WTC11 (cell line): ENCODE results near the gene LRRFIP1. TPM values are rescaled to one million over a fixed set of nuclear protein-coding genes. Genes with fewer than 3 reads are reported as not detected.
A peak's percentile ranks its signal among the peaks of the same experiment; 100 is the strongest.

ENCODE experiments used
- ATAC-seq: fragments of 200-7000 bp; cut with Tn5 transposase; 2 replicates; pipeline ENCODE4 v1.10.0; 2021; ENCODE audit warnings: mild to moderate bottlenecking, moderate library complexity
- CTCF ChIA-PET: fragments of 300-600 bp; sonication (Branson Sonifier 250); formaldehyde crosslinking; loops from one replicate; lab custom pipeline; 2021; ENCODE audit warnings: antibody characterized with exemption; lab: Charles Lee
- POLR2A ChIA-PET: fragments of 350-600 bp; sonication (Branson Sonifier 250); formaldehyde crosslinking; loops from one replicate; lab custom pipeline; 2021; ENCODE audit warnings: antibody characterized with exemption; lab: Charles Lee
- DNase-seq: peaks from one replicate; pipeline ENCODE4 v3.0.0; 2021; ENCODE audit warnings: low spot score
- H3K27ac Mint-ChIP-seq: 2 replicates; pipeline ENCODE4 v1.8.0; 2021; ENCODE audit warnings: mixed read lengths
- H3K27me3 Mint-ChIP-seq: 2 replicates; pipeline ENCODE4 v1.8.0; 2021; ENCODE audit warnings: low read depth, mild to moderate bottlenecking, moderate library complexity, mixed read lengths
- H3K36me3 Mint-ChIP-seq: 2 replicates; pipeline ENCODE4 v1.8.0; 2021; ENCODE audit warnings: mixed read lengths
- H3K4me1 Mint-ChIP-seq: 2 replicates; pipeline ENCODE4 v1.8.0; 2022; ENCODE audit warnings: mixed read lengths
- H3K4me3 Mint-ChIP-seq: 2 replicates; pipeline ENCODE4 v1.8.0; 2021; ENCODE audit warnings: mild to moderate bottlenecking, moderate library complexity, mixed read lengths
- H3K9me3 Mint-ChIP-seq: 2 replicates; pipeline ENCODE4 v1.8.0; 2021; ENCODE audit warnings: mixed read lengths
- EMX1 ChIP-seq: fragments of 250-450 bp; sonication (Bioruptor Pico); IDR thresholded peaks from 2 replicates; pipeline ENCODE4 v1.8.0; 2021; ENCODE audit warnings: mild to moderate bottlenecking
- ESRRA ChIP-seq: sonication (generic); formaldehyde crosslinking; IDR thresholded peaks from 2 replicates; pipeline ENCODE4 v1.8.1; 2022; ENCODE audit warnings: mild to moderate bottlenecking, missing genetic modification reagents, borderline replicate concordance
- FOXJ3 ChIP-seq: sonication (generic); formaldehyde crosslinking; IDR thresholded peaks from 2 replicates; pipeline ENCODE4 v1.9.0; 2021; ENCODE audit warnings: missing genetic modification reagents, mild to moderate bottlenecking, borderline replicate concordance
- FOXP1 ChIP-seq: sonication (generic); formaldehyde crosslinking; IDR thresholded peaks from 2 replicates; pipeline ENCODE4 v1.8.0; 2022; ENCODE audit warnings: missing genetic modification reagents, mild to moderate bottlenecking, moderate library complexity, borderline replicate concordance
- GABPB1 ChIP-seq: sonication (generic); formaldehyde crosslinking; IDR thresholded peaks from 2 replicates; pipeline ENCODE4 v1.8.1; 2023; ENCODE audit warnings: mild to moderate bottlenecking, missing genetic modification reagents
- GRHL2 ChIP-seq: fragments of 250-450 bp; sonication (Bioruptor Pico); IDR thresholded peaks from 2 replicates; pipeline ENCODE4 v1.8.0; 2022; ENCODE audit warnings: mild to moderate bottlenecking, moderate library complexity; ENCODE audit not compliant: insufficient replicate concordance, severe bottlenecking
- HMGA2 ChIP-seq: fragments of 250-450 bp; sonication (Bioruptor Pico); IDR thresholded peaks from 2 replicates; pipeline ENCODE4 v1.4.0; 2021; ENCODE audit warnings: mild to moderate bottlenecking, moderate library complexity
- MYBL2 ChIP-seq: sonication (generic); formaldehyde crosslinking; IDR thresholded peaks from 2 replicates; pipeline ENCODE4 v1.8.1; 2023; ENCODE audit warnings: mild to moderate bottlenecking, moderate library complexity, missing genetic modification reagents
- PRRX2 ChIP-seq: fragments of 250-450 bp; sonication (Bioruptor Pico); IDR thresholded peaks from 2 replicates; pipeline ENCODE4 v1.8.0; 2021; ENCODE audit warnings: mild to moderate bottlenecking
- RORB ChIP-seq: fragments of 250-450 bp; sonication (Bioruptor Pico); IDR thresholded peaks from 2 replicates; pipeline ENCODE4 v1.9.0; 2021; ENCODE audit warnings: mild to moderate bottlenecking
- SP1 ChIP-seq: sonication (generic); formaldehyde crosslinking; conservative IDR thresholded peaks from 2 replicates; pipeline ENCODE4 v1.8.1; 2022; ENCODE audit warnings: missing genetic modification reagents
- TEAD1 ChIP-seq: sonication (generic); formaldehyde crosslinking; IDR thresholded peaks from 2 replicates; pipeline ENCODE4 v1.8.0; 2022; ENCODE audit warnings: mild to moderate bottlenecking, missing genetic modification reagents
- ZNF138 ChIP-seq: sonication (generic); formaldehyde crosslinking; conservative IDR thresholded peaks from 2 replicates; pipeline ENCODE4 v1.8.1; 2022; ENCODE audit warnings: mild to moderate bottlenecking, moderate library complexity, missing genetic modification reagents
- ZNF232 ChIP-seq: sonication (generic); formaldehyde crosslinking; IDR thresholded peaks from 2 replicates; pipeline ENCODE4 v1.8.0; 2022; ENCODE audit warnings: mild to moderate bottlenecking, missing genetic modification reagents
- ZNF416 ChIP-seq: fragments of 250-450 bp; sonication (Bioruptor Pico); IDR thresholded peaks from 2 replicates; pipeline ENCODE4 v1.9.0; 2021; ENCODE audit warnings: mild to moderate bottlenecking, inconsistent platforms
- total RNA-seq: library from RNA; stranded (reverse); gene quantifications from 3 replicates; pipeline ENCODE4 v1.2.3, GENCODE V29; 2021
- TF ChIP-seq, protein P1 (sequence below): sonication (generic); formaldehyde crosslinking; IDR thresholded peaks from 2 replicates; pipeline ENCODE4 v1.8.1; 2023; ENCODE audit warnings: mild to moderate bottlenecking, missing genetic modification reagents, moderate library complexity
- TF ChIP-seq, protein P2 (sequence below): sonication (generic); formaldehyde crosslinking; IDR thresholded peaks from 2 replicates; pipeline ENCODE4 v1.8.0; 2022; ENCODE audit warnings: mild to moderate bottlenecking, missing genetic modification reagents
- TF ChIP-seq, protein P3 (sequence below): sonication (generic); formaldehyde crosslinking; IDR thresholded peaks from 2 replicates; pipeline ENCODE4 v1.8.0; 2023; ENCODE audit warnings: missing genetic modification reagents, mild to moderate bottlenecking, borderline replicate concordance
- TF ChIP-seq, protein P4 (sequence below): sonication (generic); formaldehyde crosslinking; IDR thresholded peaks from 2 replicates; pipeline ENCODE4 v1.8.0; 2022; ENCODE audit warnings: mild to moderate bottlenecking, missing genetic modification reagents
- TF ChIP-seq, protein P5 (sequence below): fragments of 250-450 bp; sonication (Bioruptor Pico); IDR thresholded peaks from 2 replicates; pipeline ENCODE4 v1.9.0; 2021; ENCODE audit warnings: mild to moderate bottlenecking
- TF ChIP-seq, protein P6 (sequence below): sonication (generic); formaldehyde crosslinking; IDR thresholded peaks from 2 replicates; pipeline ENCODE4 v1.8.1; 2022; ENCODE audit warnings: low read depth, missing genetic modification reagents, borderline replicate concordance

The LRRFIP1 gene
- total RNA-seq, 1 experiment from 2014 or later = 88.4 TPM

DNA sequence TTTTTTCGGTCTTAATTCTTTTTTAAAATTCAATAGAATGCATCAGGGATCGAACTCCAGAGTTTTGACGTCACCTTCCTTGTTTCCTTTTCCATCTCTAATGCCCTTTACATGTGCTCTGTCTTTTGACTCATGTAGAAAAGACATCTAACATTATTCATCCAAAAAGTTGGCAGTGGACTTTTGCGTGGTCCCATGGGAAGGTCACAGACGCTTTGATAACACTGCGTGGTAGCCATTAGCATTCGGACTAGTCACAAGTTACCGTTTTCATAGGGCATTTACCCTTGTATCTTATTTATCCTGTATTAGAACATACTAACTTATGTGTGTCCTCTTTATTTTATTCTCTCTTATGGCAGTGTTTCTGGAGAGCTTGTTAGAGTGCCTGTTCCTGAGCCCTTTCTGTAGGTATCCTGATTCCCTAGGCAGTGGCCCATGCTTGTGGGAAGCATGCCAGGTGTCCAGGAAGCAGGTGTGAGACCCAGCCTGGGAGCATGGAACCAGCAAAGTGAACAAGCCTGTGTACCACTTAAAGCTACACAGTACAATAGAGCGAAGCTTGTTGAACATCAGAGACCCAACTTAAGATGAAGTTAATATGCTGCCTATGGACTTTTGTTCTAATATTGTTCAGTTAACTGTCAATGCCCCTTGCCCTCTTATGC is 97.6 kb downstream of the LRRFIP1 start:
- TF ChIP-seq, protein P1, sequence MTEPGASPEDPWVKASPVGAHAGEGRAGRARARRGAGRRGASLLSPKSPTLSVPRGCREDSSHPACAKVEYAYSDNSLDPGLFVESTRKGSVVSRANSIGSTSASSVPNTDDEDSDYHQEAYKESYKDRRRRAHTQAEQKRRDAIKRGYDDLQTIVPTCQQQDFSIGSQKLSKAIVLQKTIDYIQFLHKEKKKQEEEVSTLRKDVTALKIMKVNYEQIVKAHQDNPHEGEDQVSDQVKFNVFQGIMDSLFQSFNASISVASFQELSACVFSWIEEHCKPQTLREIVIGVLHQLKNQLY (CRISPR knock-in tag) = no peak
- TF ChIP-seq, protein P2, sequence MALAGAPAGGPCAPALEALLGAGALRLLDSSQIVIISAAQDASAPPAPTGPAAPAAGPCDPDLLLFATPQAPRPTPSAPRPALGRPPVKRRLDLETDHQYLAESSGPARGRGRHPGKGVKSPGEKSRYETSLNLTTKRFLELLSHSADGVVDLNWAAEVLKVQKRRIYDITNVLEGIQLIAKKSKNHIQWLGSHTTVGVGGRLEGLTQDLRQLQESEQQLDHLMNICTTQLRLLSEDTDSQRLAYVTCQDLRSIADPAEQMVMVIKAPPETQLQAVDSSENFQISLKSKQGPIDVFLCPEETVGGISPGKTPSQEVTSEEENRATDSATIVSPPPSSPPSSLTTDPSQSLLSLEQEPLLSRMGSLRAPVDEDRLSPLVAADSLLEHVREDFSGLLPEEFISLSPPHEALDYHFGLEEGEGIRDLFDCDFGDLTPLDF = no peak
- TF ChIP-seq FOXP1 (CRISPR knock-in tag) = no peak
- TF ChIP-seq, protein P3, sequence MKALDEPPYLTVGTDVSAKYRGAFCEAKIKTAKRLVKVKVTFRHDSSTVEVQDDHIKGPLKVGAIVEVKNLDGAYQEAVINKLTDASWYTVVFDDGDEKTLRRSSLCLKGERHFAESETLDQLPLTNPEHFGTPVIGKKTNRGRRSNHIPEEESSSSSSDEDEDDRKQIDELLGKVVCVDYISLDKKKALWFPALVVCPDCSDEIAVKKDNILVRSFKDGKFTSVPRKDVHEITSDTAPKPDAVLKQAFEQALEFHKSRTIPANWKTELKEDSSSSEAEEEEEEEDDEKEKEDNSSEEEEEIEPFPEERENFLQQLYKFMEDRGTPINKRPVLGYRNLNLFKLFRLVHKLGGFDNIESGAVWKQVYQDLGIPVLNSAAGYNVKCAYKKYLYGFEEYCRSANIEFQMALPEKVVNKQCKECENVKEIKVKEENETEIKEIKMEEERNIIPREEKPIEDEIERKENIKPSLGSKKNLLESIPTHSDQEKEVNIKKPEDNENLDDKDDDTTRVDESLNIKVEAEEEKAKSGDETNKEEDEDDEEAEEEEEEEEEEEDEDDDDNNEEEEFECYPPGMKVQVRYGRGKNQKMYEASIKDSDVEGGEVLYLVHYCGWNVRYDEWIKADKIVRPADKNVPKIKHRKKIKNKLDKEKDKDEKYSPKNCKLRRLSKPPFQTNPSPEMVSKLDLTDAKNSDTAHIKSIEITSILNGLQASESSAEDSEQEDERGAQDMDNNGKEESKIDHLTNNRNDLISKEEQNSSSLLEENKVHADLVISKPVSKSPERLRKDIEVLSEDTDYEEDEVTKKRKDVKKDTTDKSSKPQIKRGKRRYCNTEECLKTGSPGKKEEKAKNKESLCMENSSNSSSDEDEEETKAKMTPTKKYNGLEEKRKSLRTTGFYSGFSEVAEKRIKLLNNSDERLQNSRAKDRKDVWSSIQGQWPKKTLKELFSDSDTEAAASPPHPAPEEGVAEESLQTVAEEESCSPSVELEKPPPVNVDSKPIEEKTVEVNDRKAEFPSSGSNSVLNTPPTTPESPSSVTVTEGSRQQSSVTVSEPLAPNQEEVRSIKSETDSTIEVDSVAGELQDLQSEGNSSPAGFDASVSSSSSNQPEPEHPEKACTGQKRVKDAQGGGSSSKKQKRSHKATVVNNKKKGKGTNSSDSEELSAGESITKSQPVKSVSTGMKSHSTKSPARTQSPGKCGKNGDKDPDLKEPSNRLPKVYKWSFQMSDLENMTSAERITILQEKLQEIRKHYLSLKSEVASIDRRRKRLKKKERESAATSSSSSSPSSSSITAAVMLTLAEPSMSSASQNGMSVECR (CRISPR knock-in tag) = no peak
- no peak for TF ChIP-seq GRHL2
- TF ChIP-seq, protein P4, sequence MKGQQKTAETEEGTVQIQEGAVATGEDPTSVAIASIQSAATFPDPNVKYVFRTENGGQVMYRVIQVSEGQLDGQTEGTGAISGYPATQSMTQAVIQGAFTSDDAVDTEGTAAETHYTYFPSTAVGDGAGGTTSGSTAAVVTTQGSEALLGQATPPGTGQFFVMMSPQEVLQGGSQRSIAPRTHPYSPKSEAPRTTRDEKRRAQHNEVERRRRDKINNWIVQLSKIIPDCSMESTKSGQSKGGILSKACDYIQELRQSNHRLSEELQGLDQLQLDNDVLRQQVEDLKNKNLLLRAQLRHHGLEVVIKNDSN (CRISPR knock-in tag) = no peak
- H3K4me3 Mint-ChIP-seq = no peak overlapping the region
- ATAC-seq (no peak), DNase-seq (no peak)
- no peaks in the 10 kb centered on the region for H3K36me3 Mint-ChIP-seq
- peaks cover 70% of the 10 kb centered on the region for H3K4me1 Mint-ChIP-seq
- H3K9me3 Mint-ChIP-seq = no peaks in the 10 kb centered on the region
- peak overlapping the region; percentile 28 for H3K27ac Mint-ChIP-seq
- ChIA-PET POLR2A (no interaction called here), CTCF (no interaction called here)
- H3K27me3 Mint-ChIP-seq = no peaks in the 10 kb centered on the region

DNA sequence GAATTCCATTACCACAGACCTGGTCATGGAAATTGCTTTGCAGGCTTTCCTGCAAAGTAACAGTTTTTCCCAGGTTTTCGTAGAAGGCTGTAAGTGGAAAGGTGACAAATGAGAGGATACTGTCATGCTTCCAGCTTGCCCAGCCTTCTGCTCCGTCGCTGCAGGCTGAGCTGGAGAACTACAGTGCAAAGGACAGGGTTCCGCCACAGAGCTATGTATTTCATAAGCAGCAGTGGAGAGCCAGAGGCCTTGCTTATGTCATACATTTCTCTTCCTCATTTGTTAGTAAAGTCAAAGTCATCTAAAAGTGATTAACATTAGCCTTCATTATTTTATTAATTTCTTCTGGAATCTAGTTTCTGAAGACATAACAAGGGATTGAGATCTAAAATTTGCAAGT is 98.3 kb downstream of the LRRFIP1 start:
- Mint-ChIP-seq H3K9me3 (no peaks in the 10 kb centered on the region), H3K36me3 (no peaks in the 10 kb centered on the region), H3K27me3 (no peaks in the 10 kb centered on the region), H3K4me1 (peaks cover 75% of the 10 kb centered on the region), H3K4me3 (no peak overlapping the region), H3K27ac (no peak overlapping the region)
- no peak for DNase-seq
- ChIA-PET POLR2A (no interaction called here), CTCF (no interaction called here)
- TF ChIP-seq GABPB1 (CRISPR knock-in tag) (peak; percentile 27; the same call in 1 of the 2 replicates), ZNF138 (CRISPR knock-in tag) (no peak)
- ATAC-seq = no peak

DNA sequence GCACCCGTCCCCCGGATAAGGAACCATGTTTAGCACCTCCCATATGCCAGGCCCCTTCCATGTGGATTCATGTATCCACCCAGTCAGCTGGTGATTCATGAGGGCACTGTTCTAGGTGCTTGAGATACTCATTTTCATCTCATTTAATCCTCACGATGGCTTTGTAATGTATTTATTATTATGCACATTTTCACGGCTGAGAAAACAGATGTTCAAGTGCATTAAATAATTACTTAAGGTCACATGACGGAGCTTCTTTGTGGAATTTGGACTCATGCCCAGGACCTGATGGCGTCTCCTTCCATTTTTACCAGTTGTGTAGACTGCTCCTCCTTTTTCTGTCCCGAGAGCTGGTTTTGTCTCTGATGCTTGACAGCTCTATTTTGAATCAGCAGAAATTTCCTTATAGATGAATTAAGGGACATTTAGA is 99.0 kb downstream of the LRRFIP1 start:
- Mint-ChIP-seq H3K27me3 (no peaks in the 10 kb centered on the region), H3K36me3 (no peaks in the 10 kb centered on the region), H3K4me1 (peaks cover 82% of the 10 kb centered on the region), H3K27ac (peak overlapping the region; percentile 68), H3K4me3 (no peak overlapping the region), H3K9me3 (no peaks in the 10 kb centered on the region)
- CTCF ChIA-PET = interaction anchor here (0.7 kb wide), 2 partner anchors 9 to 41 kb away, joined by 3 read pairs; no protein-coding TSS in a partner anchor
- no peak for ATAC-seq
- POLR2A ChIA-PET = no interaction called here
- no peak for DNase-seq
- TF ChIP-seq FOXJ3 (CRISPR knock-in tag) (no peak), RORB (CRISPR knock-in tag) (no peak), EMX1 (no peak), HMGA2 (CRISPR knock-in tag) (no peak), FOXP1 (CRISPR knock-in tag) (no peak), ZNF232 (no peak), ESRRA (CRISPR knock-in tag) (no peak), SP1 (CRISPR knock-in tag) (no peak), MYBL2 (no peak), ZNF416 (CRISPR knock-in tag) (no peak), TEAD1 (CRISPR knock-in tag) (no peak), PRRX2 (no peak)
- TF ChIP-seq, protein P5, sequence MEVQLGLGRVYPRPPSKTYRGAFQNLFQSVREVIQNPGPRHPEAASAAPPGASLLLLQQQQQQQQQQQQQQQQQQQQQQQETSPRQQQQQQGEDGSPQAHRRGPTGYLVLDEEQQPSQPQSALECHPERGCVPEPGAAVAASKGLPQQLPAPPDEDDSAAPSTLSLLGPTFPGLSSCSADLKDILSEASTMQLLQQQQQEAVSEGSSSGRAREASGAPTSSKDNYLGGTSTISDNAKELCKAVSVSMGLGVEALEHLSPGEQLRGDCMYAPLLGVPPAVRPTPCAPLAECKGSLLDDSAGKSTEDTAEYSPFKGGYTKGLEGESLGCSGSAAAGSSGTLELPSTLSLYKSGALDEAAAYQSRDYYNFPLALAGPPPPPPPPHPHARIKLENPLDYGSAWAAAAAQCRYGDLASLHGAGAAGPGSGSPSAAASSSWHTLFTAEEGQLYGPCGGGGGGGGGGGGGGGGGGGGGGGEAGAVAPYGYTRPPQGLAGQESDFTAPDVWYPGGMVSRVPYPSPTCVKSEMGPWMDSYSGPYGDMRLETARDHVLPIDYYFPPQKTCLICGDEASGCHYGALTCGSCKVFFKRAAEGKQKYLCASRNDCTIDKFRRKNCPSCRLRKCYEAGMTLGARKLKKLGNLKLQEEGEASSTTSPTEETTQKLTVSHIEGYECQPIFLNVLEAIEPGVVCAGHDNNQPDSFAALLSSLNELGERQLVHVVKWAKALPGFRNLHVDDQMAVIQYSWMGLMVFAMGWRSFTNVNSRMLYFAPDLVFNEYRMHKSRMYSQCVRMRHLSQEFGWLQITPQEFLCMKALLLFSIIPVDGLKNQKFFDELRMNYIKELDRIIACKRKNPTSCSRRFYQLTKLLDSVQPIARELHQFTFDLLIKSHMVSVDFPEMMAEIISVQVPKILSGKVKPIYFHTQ (CRISPR knock-in tag) = no peak
- TF ChIP-seq, protein P6, sequence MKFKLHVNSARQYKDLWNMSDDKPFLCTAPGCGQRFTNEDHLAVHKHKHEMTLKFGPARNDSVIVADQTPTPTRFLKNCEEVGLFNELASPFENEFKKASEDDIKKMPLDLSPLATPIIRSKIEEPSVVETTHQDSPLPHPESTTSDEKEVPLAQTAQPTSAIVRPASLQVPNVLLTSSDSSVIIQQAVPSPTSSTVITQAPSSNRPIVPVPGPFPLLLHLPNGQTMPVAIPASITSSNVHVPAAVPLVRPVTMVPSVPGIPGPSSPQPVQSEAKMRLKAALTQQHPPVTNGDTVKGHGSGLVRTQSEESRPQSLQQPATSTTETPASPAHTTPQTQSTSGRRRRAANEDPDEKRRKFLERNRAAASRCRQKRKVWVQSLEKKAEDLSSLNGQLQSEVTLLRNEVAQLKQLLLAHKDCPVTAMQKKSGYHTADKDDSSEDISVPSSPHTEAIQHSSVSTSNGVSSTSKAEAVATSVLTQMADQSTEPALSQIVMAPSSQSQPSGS (CRISPR knock-in tag) = no peak
